ENCODE results near the gene LRRC27.

- TF ChIP-seq CTCF (IDR thresholded peaks at IDR 0.05; ENCODE audit: insufficient read depth, low read length, poor library complexity, severe bottlenecking): no peak
- no peak for TF ChIP-seq EZH2phosphoT487 (conservative IDR thresholded peaks at IDR 0.05; ENCODE audit: low read length)
Observed at GRCh38 chr10:132411561-132412253, 79.7 kb downstream of the LRRC27 start.

All from SU-DHL-6 (cell line).